Fibroblast of lung (primary cell): Measurements from ENCODE around the gene DDX6. TPM values are rescaled to one million over a fixed set of nuclear protein-coding genes. Genes with fewer than 3 reads are reported as not detected.

Experiments
- DNase-seq, 2 donors: peaks; one replicate each; pipeline versions ENCODE4 v3.0.0 to v3.0.0-alpha.2; 2010; ENCODE audit warnings: low read depth in 2 of 2
- H2AFZ ChIP-seq: 2 replicates; pipeline ENCODE4 v1.5.1; 2012; ENCODE audit warnings: low read length, control low read depth, inconsistent platforms
- H3K27ac ChIP-seq: 2 replicates; pipeline ENCODE4 v1.5.1; 2011; ENCODE audit warnings: low read length, control low read depth; ENCODE audit not compliant: insufficient read depth
- H3K27me3 ChIP-seq: 2 replicates; pipeline ENCODE4 v1.5.1; 2011; ENCODE audit warnings: mild to moderate bottlenecking, low read length; ENCODE audit not compliant: control insufficient read depth, insufficient read depth
- H3K36me3 ChIP-seq: 2 replicates; pipeline ENCODE4 v1.5.1; 2011; ENCODE audit warnings: low read length; ENCODE audit not compliant: control insufficient read depth, insufficient read depth
- H3K4me1 ChIP-seq: 2 replicates; pipeline ENCODE4 v1.5.1; 2011; ENCODE audit warnings: low read length; ENCODE audit not compliant: control insufficient read depth, insufficient read depth; ENCODE audit errors: extremely low read depth
- H3K4me2 ChIP-seq: 2 replicates; pipeline ENCODE4 v1.5.1; 2011; ENCODE audit warnings: low read length, control low read depth; ENCODE audit not compliant: insufficient read depth; ENCODE audit errors: extremely low read depth
- H3K4me3 ChIP-seq, 4 experiments: fragments of 200-600 bp in 1 of 4; sonication (generic) in 1 of 4; replicated peaks in 1 of 4; 2 replicates each; pipeline ENCODE4 v1.5.1; 2011 to 2016; ENCODE audit warnings: low read length in 4 of 4, low read depth in 3 of 4, mild to moderate bottlenecking in 3 of 4, control low read depth in 2 of 4, inconsistent platforms in 1 of 4, mixed read lengths in 1 of 4; ENCODE audit not compliant: insufficient read depth in 1 of 4; ENCODE audit errors: control extremely low read depth in 1 of 4
- H3K79me2 ChIP-seq: 2 replicates; pipeline ENCODE4 v1.5.1; 2012; ENCODE audit warnings: mild to moderate bottlenecking, low read length, inconsistent platforms; ENCODE audit not compliant: control insufficient read depth, insufficient read depth
- H3K9ac ChIP-seq: 2 replicates; pipeline ENCODE4 v1.5.1; 2011; ENCODE audit warnings: mild to moderate bottlenecking, low read length, control low read depth; ENCODE audit not compliant: insufficient read depth
- H3K9me3 ChIP-seq: 2 replicates; pipeline ENCODE4 v1.5.1; 2012; ENCODE audit warnings: low read depth, low read length; ENCODE audit not compliant: control insufficient read depth, insufficient read depth
- H4K20me1 ChIP-seq: 2 replicates; pipeline ENCODE4 v1.5.1; 2011; ENCODE audit warnings: low read length; ENCODE audit not compliant: control insufficient read depth, insufficient read depth; ENCODE audit errors: extremely low read depth
- EZH2 ChIP-seq: IDR thresholded peaks from 2 replicates; pipeline ENCODE4 v1.5.1; 2012; ENCODE audit warnings: low read length, control low read depth, mild to moderate bottlenecking; ENCODE audit errors: missing control alignments
- polyA plus RNA-seq, 2 donors: library from polyadenylated mRNA; depleted of rRNA in 1 of 2; stranded (reverse) in 1 of 2; unstranded in 1 of 2; fragments of >200 nt; gene quantifications; 2 replicates each; pipeline ENCODE4 v1.2.1, GENCODE V29; 2011 to 2012; ENCODE audit warnings: missing spikeins in 1 of 2
- total RNA-seq: library from RNA; depleted of rRNA; stranded (reverse); fragments of >200 nt; gene quantifications from 2 replicates; pipeline ENCODE4 v1.2.1, GENCODE V29; 2014
- TF ChIP-seq, protein P1 (sequence below), 2 donors: IDR thresholded peaks in 1 of 2; conservative IDR thresholded peaks in 1 of 2; 1 replicate in 1 of 2; 2 replicates in 1 of 2; pipeline ENCODE4 v1.5.1; 2011 to 2012; ENCODE audit warnings: low read length in 2 of 2, control low read depth in 1 of 2, inconsistent platforms in 1 of 2, low read depth in 1 of 2, mild to moderate bottlenecking in 1 of 2

The DDX6 gene
- total and polyA plus RNA-seq, 2 donors (not counting 1 experiment from before 2014, with no cell fraction given), result 91.2 to 105 TPM

- no peak overlapping the region for H3K27ac ChIP-seq
- no peaks in the 10 kb centered on the region for H3K36me3 ChIP-seq
- no peaks in the 10 kb centered on the region for H3K4me1 ChIP-seq
- no peak overlapping the region for H3K4me3 ChIP-seq
- no peak for DNase-seq
- H3K4me2 ChIP-seq, result no peak overlapping the region
- H3K9ac ChIP-seq, result no peak overlapping the region
- H4K20me1 ChIP-seq, result no peaks in the 10 kb centered on the region
- H3K27me3 ChIP-seq, result no peaks in the 10 kb centered on the region
- TF ChIP-seq, protein P1, sequence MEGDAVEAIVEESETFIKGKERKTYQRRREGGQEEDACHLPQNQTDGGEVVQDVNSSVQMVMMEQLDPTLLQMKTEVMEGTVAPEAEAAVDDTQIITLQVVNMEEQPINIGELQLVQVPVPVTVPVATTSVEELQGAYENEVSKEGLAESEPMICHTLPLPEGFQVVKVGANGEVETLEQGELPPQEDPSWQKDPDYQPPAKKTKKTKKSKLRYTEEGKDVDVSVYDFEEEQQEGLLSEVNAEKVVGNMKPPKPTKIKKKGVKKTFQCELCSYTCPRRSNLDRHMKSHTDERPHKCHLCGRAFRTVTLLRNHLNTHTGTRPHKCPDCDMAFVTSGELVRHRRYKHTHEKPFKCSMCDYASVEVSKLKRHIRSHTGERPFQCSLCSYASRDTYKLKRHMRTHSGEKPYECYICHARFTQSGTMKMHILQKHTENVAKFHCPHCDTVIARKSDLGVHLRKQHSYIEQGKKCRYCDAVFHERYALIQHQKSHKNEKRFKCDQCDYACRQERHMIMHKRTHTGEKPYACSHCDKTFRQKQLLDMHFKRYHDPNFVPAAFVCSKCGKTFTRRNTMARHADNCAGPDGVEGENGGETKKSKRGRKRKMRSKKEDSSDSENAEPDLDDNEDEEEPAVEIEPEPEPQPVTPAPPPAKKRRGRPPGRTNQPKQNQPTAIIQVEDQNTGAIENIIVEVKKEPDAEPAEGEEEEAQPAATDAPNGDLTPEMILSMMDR (conservative IDR thresholded peaks at IDR 0.05 in 1 of 2, IDR thresholded peaks at IDR 0.05 in 1 of 2; ENCODE audit: low read depth in 1 of 2, low read length in 2 of 2), result no peak
- TF ChIP-seq EZH2, result no peak
- no peak overlapping the region for H2AFZ ChIP-seq
- no peaks in the 10 kb centered on the region for H3K9me3 ChIP-seq
- no peaks in the 10 kb centered on the region for H3K79me2 ChIP-seq
Observed at GRCh38 chr11:118818130-118818529, 27.2 kb upstream of the DDX6 start.

GRCh38 chr11:118813551-118813950 is 22.6 kb upstream of the DDX6 start:
- Histone ChIP-seq H4K20me1 (no peaks in the 10 kb centered on the region), H3K4me1 (no peaks in the 10 kb centered on the region), H3K36me3 (no peaks in the 10 kb centered on the region), H3K4me2 (no peak overlapping the region), H3K9me3 (no peaks in the 10 kb centered on the region), H3K79me2 (no peaks in the 10 kb centered on the region), H3K4me3 (no peak overlapping the region), H3K27ac (no peak overlapping the region), H3K27me3 (no peaks in the 10 kb centered on the region), H2AFZ (no peak overlapping the region), H3K9ac (no peak overlapping the region)
- DNase-seq, result no peak
- TF ChIP-seq, protein P1 (conservative IDR thresholded peaks at IDR 0.05 in 1 of 2, IDR thresholded peaks at IDR 0.05 in 1 of 2; ENCODE audit: low read depth in 1 of 2, low read length in 2 of 2), result no peak
- no peak for TF ChIP-seq EZH2

DNA sequence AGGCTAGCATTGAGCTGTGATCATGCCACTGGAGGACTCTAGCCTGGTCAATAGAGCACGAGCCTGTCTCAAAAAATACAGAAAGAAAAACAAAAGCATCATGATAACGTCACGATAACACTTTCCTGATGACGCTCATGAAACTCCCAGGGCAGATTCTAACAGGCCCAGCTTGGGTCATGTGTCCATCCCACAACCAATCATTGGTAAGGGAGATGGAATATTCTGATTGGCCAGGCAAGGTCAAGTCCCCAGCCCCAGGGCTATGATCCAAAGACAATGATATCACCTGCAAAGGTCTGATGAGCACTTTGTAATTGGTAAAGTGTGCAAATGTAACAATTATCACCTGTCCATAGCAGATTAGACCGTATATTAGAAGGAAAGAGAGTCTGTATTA is 21.5 kb upstream of the DDX6 start:
- Histone ChIP-seq H3K27me3 (no peaks in the 10 kb centered on the region), H3K79me2 (no peaks in the 10 kb centered on the region), H3K4me1 (no peaks in the 10 kb centered on the region), H3K36me3 (no peaks in the 10 kb centered on the region), H3K4me3 (no peak overlapping the region), H3K4me2 (no peak overlapping the region), H3K9ac (no peak overlapping the region), H3K9me3 (no peaks in the 10 kb centered on the region), H4K20me1 (no peaks in the 10 kb centered on the region), H2AFZ (no peak overlapping the region), H3K27ac (no peak overlapping the region)
- TF ChIP-seq, protein P1 (conservative IDR thresholded peaks at IDR 0.05 in 1 of 2, IDR thresholded peaks at IDR 0.05 in 1 of 2; ENCODE audit: low read depth in 1 of 2, low read length in 2 of 2), result no peak
- TF ChIP-seq EZH2, result no peak
- DNase-seq, result no peak
